SH-SY5Y (cell line): ENCODE measurements around the gene DPEP3.

ENCODE experiments used
- GATA2 ChIP-seq: IDR thresholded peaks from 2 replicates; pipeline ENCODE4 v1.6.1; 2011; ENCODE audit warnings: mild to moderate bottlenecking, low read depth, low read length
- GATA3 ChIP-seq: IDR thresholded peaks from 2 replicates; pipeline ENCODE4 v1.6.1; 2011; ENCODE audit warnings: low read depth, mild to moderate bottlenecking, low read length, moderate library complexity

- TF ChIP-seq GATA3 = no peak
- TF ChIP-seq GATA2 = no peak
These were observed 33.2 kb downstream of the DPEP3 start for GRCh38 chr16:67946966-67947558.
